ENCODE data around the gene MAGI1. TPM values are rescaled to one million over a fixed set of nuclear protein-coding genes. Genes with fewer than 3 reads are reported as not detected.

Gene MAGI1
- total RNA-seq, 2 experiments from 2014 or later = 0.04 TPM; not detected in 1

- Mint-ChIP-seq H3K36me3 (ENCODE audit: low read depth) (no peaks in the 10 kb centered on the region), H3K4me3 (no peak overlapping the region), H3K27ac (no peak overlapping the region), H3K9me3 (no peaks in the 10 kb centered on the region), H3K27me3 (no peaks in the 10 kb centered on the region), H3K4me1 (no peaks in the 10 kb centered on the region)
- ChIA-PET CTCF (no interaction called here), POLR2A (no interaction called here)
- no peak for DNase-seq
Observed at GRCh38 chr3:66017591-66017990, 21.1 kb downstream of the MAGI1 start.

GRCh38 chr3:66017084-66017483 lies 21.6 kb downstream of the MAGI1 start:
- Mint-ChIP-seq H3K27me3 (no peaks in the 10 kb centered on the region), H3K36me3 (ENCODE audit: low read depth) (no peaks in the 10 kb centered on the region), H3K27ac (no peak overlapping the region), H3K4me1 (no peaks in the 10 kb centered on the region), H3K4me3 (no peak overlapping the region), H3K9me3 (no peaks in the 10 kb centered on the region)
- DNase-seq = no peak
- ChIA-PET POLR2A (no interaction called here), CTCF (no interaction called here)

GRCh38 chr3:66015841-66016240 lies 22.9 kb downstream of the MAGI1 start:
- CTCF ChIA-PET = interaction anchor here (0.6 kb wide), 1 partner anchor 628 kb away, joined by 3 read pairs; no protein-coding TSS in a partner anchor
- H3K4me3 Mint-ChIP-seq = no peak overlapping the region
- no peaks in the 10 kb centered on the region for H3K27me3 Mint-ChIP-seq
- no peak for DNase-seq
- no peaks in the 10 kb centered on the region for H3K9me3 Mint-ChIP-seq
- H3K4me1 Mint-ChIP-seq = no peaks in the 10 kb centered on the region
- no peaks in the 10 kb centered on the region for H3K36me3 Mint-ChIP-seq (ENCODE audit: low read depth)
- H3K27ac Mint-ChIP-seq = no peak overlapping the region
- POLR2A ChIA-PET = no interaction called here

- Mint-ChIP-seq H3K9me3 (no peaks in the 10 kb centered on the region), H3K4me3 (no peak overlapping the region), H3K27ac (no peak overlapping the region), H3K4me1 (no peaks in the 10 kb centered on the region), H3K36me3 (ENCODE audit: low read depth) (no peaks in the 10 kb centered on the region), H3K27me3 (no peaks in the 10 kb centered on the region)
- DNase-seq = no peak
- ChIA-PET CTCF (no interaction called here), POLR2A (no interaction called here)
Observed at GRCh38 chr3:66014651-66015050, 24.1 kb downstream of the MAGI1 start.

GRCh38 chr3:66014056-66014455 lies 24.7 kb downstream of the MAGI1 start:
- no peak overlapping the region for H3K4me3 Mint-ChIP-seq

GRCh38 chr3:66012711-66013110 lies 26.0 kb downstream of the MAGI1 start:
- no peak for DNase-seq
- no peaks in the 10 kb centered on the region for H3K27me3 Mint-ChIP-seq
- H3K4me3 Mint-ChIP-seq = no peak overlapping the region
- CTCF ChIA-PET = no interaction called here
- no peak overlapping the region for H3K27ac Mint-ChIP-seq
- no peaks in the 10 kb centered on the region for H3K4me1 Mint-ChIP-seq
- no peaks in the 10 kb centered on the region for H3K9me3 Mint-ChIP-seq
- POLR2A ChIA-PET = no interaction called here
- H3K36me3 Mint-ChIP-seq (ENCODE audit: low read depth) = no peaks in the 10 kb centered on the region

More at GRCh38 chr3:66014056-66014455, 24.7 kb downstream of the MAGI1 start:
- Mint-ChIP-seq H3K27ac (no peak overlapping the region), H3K27me3 (no peaks in the 10 kb centered on the region), H3K4me1 (no peaks in the 10 kb centered on the region), H3K36me3 (ENCODE audit: low read depth) (no peaks in the 10 kb centered on the region), H3K9me3 (no peaks in the 10 kb centered on the region)
- POLR2A ChIA-PET = no interaction called here
- DNase-seq = no peak
- CTCF ChIA-PET = no interaction called here

GRCh38 chr3:66010739-66011655 lies 27.7 kb downstream of the MAGI1 start:
- Mint-ChIP-seq H3K4me3 (no peak overlapping the region), H3K27ac (no peak overlapping the region), H3K4me1 (no peaks in the 10 kb centered on the region), H3K36me3 (ENCODE audit: low read depth) (no peaks in the 10 kb centered on the region), H3K27me3 (peaks cover 3% of the 10 kb centered on the region), H3K9me3 (no peaks in the 10 kb centered on the region)
- ChIA-PET POLR2A (no interaction called here), CTCF (interaction anchor here (1.7 kb wide), 1 partner anchor 9 kb away, joined by 5 read pairs; no protein-coding TSS in a partner anchor)
- no peak for DNase-seq

- ChIA-PET POLR2A (no interaction called here), CTCF (interaction anchor here (1.7 kb wide), 1 partner anchor 9 kb away, joined by 5 read pairs; no protein-coding TSS in a partner anchor)
- no peaks in the 10 kb centered on the region for H3K4me1 Mint-ChIP-seq
- H3K36me3 Mint-ChIP-seq (ENCODE audit: low read depth) = no peaks in the 10 kb centered on the region
- no peak overlapping the region for H3K27ac Mint-ChIP-seq
- no peak overlapping the region for H3K4me3 Mint-ChIP-seq
- H3K9me3 Mint-ChIP-seq = no peaks in the 10 kb centered on the region
- peaks cover 3% of the 10 kb centered on the region for H3K27me3 Mint-ChIP-seq
- DNase-seq = no peak
Observed at GRCh38 chr3:66010348-66010738, 28.4 kb downstream of the MAGI1 start.

- no peaks in the 10 kb centered on the region for H3K36me3 Mint-ChIP-seq (ENCODE audit: low read depth)
- CTCF ChIA-PET = no interaction called here
Observed at GRCh38 chr3:66004244-66004643, 34.5 kb downstream of the MAGI1 start.

GRCh38 chr3:66001626-66002025 lies 37.1 kb downstream of the MAGI1 start:
- ChIA-PET CTCF (interaction anchor here (0.6 to 1.4 kb wide), 2 partner anchors 9 to 12 kb away, joined by 5 to 6 read pairs; no protein-coding TSS in a partner anchor), POLR2A (no interaction called here)
- Mint-ChIP-seq H3K27me3 (peaks cover 2% of the 10 kb centered on the region), H3K4me1 (no peaks in the 10 kb centered on the region), H3K36me3 (ENCODE audit: low read depth) (no peaks in the 10 kb centered on the region), H3K9me3 (no peaks in the 10 kb centered on the region), H3K4me3 (no peak overlapping the region), H3K27ac (no peak overlapping the region)
- no peak for DNase-seq

More at GRCh38 chr3:66004244-66004643, 34.5 kb downstream of the MAGI1 start:
- peaks cover 3% of the 10 kb centered on the region for H3K27me3 Mint-ChIP-seq
- POLR2A ChIA-PET = no interaction called here
- H3K9me3 Mint-ChIP-seq = no peaks in the 10 kb centered on the region
- H3K27ac Mint-ChIP-seq = no peak overlapping the region
- H3K4me1 Mint-ChIP-seq = no peaks in the 10 kb centered on the region
- no peak overlapping the region for H3K4me3 Mint-ChIP-seq
- no peak for DNase-seq

- Mint-ChIP-seq H3K4me1 (no peaks in the 10 kb centered on the region), H3K4me3 (no peak overlapping the region), H3K27ac (no peak overlapping the region), H3K36me3 (ENCODE audit: low read depth) (no peaks in the 10 kb centered on the region), H3K27me3 (no peaks in the 10 kb centered on the region), H3K9me3 (no peaks in the 10 kb centered on the region)
- DNase-seq = no peak
- ChIA-PET CTCF (no interaction called here), POLR2A (no interaction called here)
Observed at GRCh38 chr3:66000506-66000905, 38.2 kb downstream of the MAGI1 start.

- H3K27ac Mint-ChIP-seq = no peak overlapping the region
- no peaks in the 10 kb centered on the region for H3K36me3 Mint-ChIP-seq (ENCODE audit: low read depth)
- CTCF ChIA-PET = no interaction called here
- H3K4me3 Mint-ChIP-seq = no peak overlapping the region
- H3K27me3 Mint-ChIP-seq = no peaks in the 10 kb centered on the region
- POLR2A ChIA-PET = no interaction called here
- H3K4me1 Mint-ChIP-seq = no peaks in the 10 kb centered on the region
- no peaks in the 10 kb centered on the region for H3K9me3 Mint-ChIP-seq
- DNase-seq = no peak
Observed at GRCh38 chr3:65999606-66000005, 39.1 kb downstream of the MAGI1 start.

GRCh38 chr3:65996589-65996988 lies 42.1 kb downstream of the MAGI1 start:
- no peak for DNase-seq
- Mint-ChIP-seq H3K4me3 (no peak overlapping the region), H3K9me3 (no peaks in the 10 kb centered on the region), H3K27ac (no peak overlapping the region), H3K36me3 (ENCODE audit: low read depth) (no peaks in the 10 kb centered on the region), H3K4me1 (no peaks in the 10 kb centered on the region), H3K27me3 (no peaks in the 10 kb centered on the region)
- ChIA-PET POLR2A (no interaction called here), CTCF (no interaction called here)

- no peak overlapping the region for H3K27ac Mint-ChIP-seq
- H3K4me1 Mint-ChIP-seq = no peaks in the 10 kb centered on the region
- ChIA-PET CTCF (interaction anchor here (0.7 to 1.1 kb wide), 2 partner anchors 10 to 60 kb away, joined by 3 to 4 read pairs; no protein-coding TSS in a partner anchor), POLR2A (no interaction called here)
- H3K27me3 Mint-ChIP-seq = no peaks in the 10 kb centered on the region
- no peaks in the 10 kb centered on the region for H3K9me3 Mint-ChIP-seq
- no peak overlapping the region for H3K4me3 Mint-ChIP-seq
- no peaks in the 10 kb centered on the region for H3K36me3 Mint-ChIP-seq (ENCODE audit: low read depth)
- DNase-seq = no peak
Observed at GRCh38 chr3:65995515-65995914, 43.2 kb downstream of the MAGI1 start.

Measured in activated CD4-positive, alpha-beta T cell treated with anti-CD3 and anti-CD28 coated beads, Interleukin-2, amount 10 ng/mL, durations not matched to agents 7 days and 5 days (primary cell).